Motor neuron (in vitro differentiated cells): ENCODE measurements around the gene LAMA1. TPM values are rescaled to one million over a fixed set of nuclear protein-coding genes. Genes with fewer than 3 reads are reported as not detected.

ENCODE experiments used
- ATAC-seq, 8 experiments: fragments of 200-7000 bp; cut with Tn5 transposase; replicated peaks in 6 of 8; 2 replicates each; pipeline ENCODE4 v1.8.0; 2021; ENCODE audit warnings: mild to moderate bottlenecking in 8 of 8, moderate library complexity in 8 of 8
- H3K27ac ChIP-seq, 2 donors: fragments of 250-450 bp; sonication (Bioruptor Pico); 2 replicates each; pipeline ENCODE4 v1.9.0; 2021; ENCODE audit warnings: antibody characterized with exemption in 2 of 2, mild to moderate bottlenecking in 2 of 2, moderate library complexity in 1 of 2
- H3K4me1 ChIP-seq, 2 donors: fragments of 250-450 bp; sonication (Bioruptor Pico); replicated peaks in 1 of 2; 2 replicates each; pipeline ENCODE4 v1.6.1; 2021; ENCODE audit warnings: antibody characterized with exemption in 2 of 2, mild to moderate bottlenecking in 2 of 2, moderate library complexity in 1 of 2
- H3K4me3 ChIP-seq, 5 donors: fragments of 250-450 bp; sonication (Bioruptor Pico); 2 replicates each; pipeline ENCODE4 v1.9.0; 2021; ENCODE audit warnings: antibody characterized with exemption in 5 of 5, mild to moderate bottlenecking in 5 of 5, moderate library complexity in 4 of 5
- WGBS, 10 experiments: fragments of 450-650 bp; shearing (Covaris generic); methylation state at CpG; one replicate each; pipeline ENCODE4 v1.0.0; 2022; 5-methylcytosine and 5-hydroxymethylcytosine counted together
- in situ Hi-C, 9 experiments: fragments of 400-800 bp; cut with MboI; loops; one replicate each; pipeline ENCODE4 v1.15.0; 2021; ENCODE audit warnings: low sequenced_read_pairs in 9 of 9, low pct_unique_long_range_greater_than_20kb in 2 of 9; ENCODE audit not compliant: unreplicated experiment in 9 of 9
- total RNA-seq, 8 experiments: library from RNA; unstranded; fragments of 300-600 nt; gene quantifications; 2 replicates each; pipeline versions ENCODE4 v1.2.3 to v1.2.4, GENCODE V29; 2022

The LAMA1 gene
- total RNA-seq, 8 experiments from 2014 or later: 0.18 to 37.8 (median 7.6) TPM

- in situ Hi-C loops: no loop called here
- 0 to 100% (median 80%) methylated on average over 1 to 2 of the region's 6 CpGs; no CpG with 5 or more reads in 7 of the 10 experiments for WGBS, 10 experiments
- Histone ChIP-seq H3K27ac (no peak overlapping the region), H3K4me1 (no peaks in the 10 kb centered on the region), H3K4me3 (no peak overlapping the region)
- no peak for ATAC-seq
Observed at GRCh38 chr18:7025194-7025593, 92.4 kb downstream of the LAMA1 start.

GRCh38 chr18:7023581-7023980, 94.0 kb downstream of the LAMA1 start:
- no peak overlapping the region for H3K27ac ChIP-seq
- no peaks in the 10 kb centered on the region for H3K4me1 ChIP-seq
- H3K4me3 ChIP-seq: no peak overlapping the region
- in situ Hi-C loops: loop anchor here in 2 of 9 experiments (25.0 kb wide), 1 partner anchor 111 kb away; no protein-coding TSS in a partner anchor
- ATAC-seq: peak in 2 of 8 experiments; percentile 6 to 12
- WGBS, 10 experiments: 40 to 94% (median 80%) methylated on average over 1 to 5 of the region's 7 CpGs; no CpG with 5 or more reads in 3 of the 10 experiments

GRCh38 chr18:7023063-7023580, 94.5 kb downstream of the LAMA1 start:
- WGBS, 10 experiments: 66 to 100% (median 95%) methylated on average over 1 to 7 of the region's 19 CpGs; no CpG with 5 or more reads in 3 of the 10 experiments
- H3K4me3 ChIP-seq: no peak overlapping the region
- H3K4me1 ChIP-seq: no peaks in the 10 kb centered on the region
- ATAC-seq: peak in 3 of 8 experiments; percentile 50 to 69 (median 59)
- in situ Hi-C loops: loop anchor here in 2 of 9 experiments (25.0 kb wide), 1 partner anchor 111 kb away; no protein-coding TSS in a partner anchor
- no peak overlapping the region for H3K27ac ChIP-seq

GRCh38 chr18:7021994-7022840, 95.4 kb downstream of the LAMA1 start:
- Histone ChIP-seq H3K27ac (no peak overlapping the region), H3K4me1 (no peaks in the 10 kb centered on the region), H3K4me3 (no peak overlapping the region)
- in situ Hi-C loops: loop anchor here in 2 of 9 experiments (25.0 kb wide), 1 partner anchor 110 kb away; no protein-coding TSS in a partner anchor
- WGBS, 10 experiments: 33 to 96% (median 79%) methylated on average over 3 to 11 of the region's 16 CpGs
- ATAC-seq: peak in 7 of 8 experiments; percentile 32 to 97 (median 61)

GRCh38 chr18:7020995-7021777, 96.4 kb downstream of the LAMA1 start:
- Histone ChIP-seq H3K4me3 (no peak overlapping the region), H3K27ac (no peak overlapping the region), H3K4me1 (no peaks in the 10 kb centered on the region)
- ATAC-seq: no peak
- WGBS, 10 experiments: 38 to 100% (median 94%) methylated on average over 1 to 10 of the region's 13 CpGs; no CpG with 5 or more reads in 2 of the 10 experiments
- in situ Hi-C loops: loop anchor here in 2 of 9 experiments (25.0 kb wide), 1 partner anchor 109 kb away; no protein-coding TSS in a partner anchor

GRCh38 chr18:7017013-7017412, 100.6 kb downstream of the LAMA1 start:
- Histone ChIP-seq H3K4me1 (no peaks in the 10 kb centered on the region), H3K4me3 (no peak overlapping the region), H3K27ac (no peak overlapping the region)
- 57 to 100% (median 79%) methylated on average over 1 to 5 of the region's 5 CpGs; no CpG with 5 or more reads in 2 of the 10 experiments for WGBS, 10 experiments
- in situ Hi-C loops: loop anchor here in 2 of 9 experiments (25.0 kb wide), 1 partner anchor 105 kb away; no protein-coding TSS in a partner anchor
- no peak for ATAC-seq

- WGBS, 10 experiments: 20 to 100% (median 83%) methylated on average over 1 to 18 of the region's 19 CpGs; no CpG with 5 or more reads in 1 of the 10 experiments
- H3K4me1 ChIP-seq: no peaks in the 10 kb centered on the region
- in situ Hi-C loops: loop anchor here in 2 of 9 experiments (25.0 kb wide), 1 partner anchor 99 kb away; no protein-coding TSS in a partner anchor
- H3K27ac ChIP-seq: no peak overlapping the region
- H3K4me3 ChIP-seq: no peak overlapping the region
- ATAC-seq: no peak
Observed at GRCh38 chr18:7011142-7011541, 106.5 kb downstream of the LAMA1 start.

GRCh38 chr18:7004009-7004408, 113.6 kb downstream of the LAMA1 start:
- 28 to 100% (median 61%) methylated on average over 1 to 5 of the region's 6 CpGs for WGBS, 10 experiments
- no peak overlapping the region for H3K4me3 ChIP-seq
- no peak overlapping the region for H3K27ac ChIP-seq
- H3K4me1 ChIP-seq: peaks cover 0 to 8% of the 10 kb centered on the region in 2 donors
- in situ Hi-C loops: loop anchor here in 2 of 9 experiments (25.0 kb wide), 1 partner anchor 92 kb away; no protein-coding TSS in a partner anchor
- ATAC-seq: peak in 2 of 8 experiments; percentile 44 to 90

- Histone ChIP-seq H3K4me3 (no peak overlapping the region), H3K27ac (no peak overlapping the region), H3K4me1 (peaks cover 0 to 8% of the 10 kb centered on the region in 2 donors)
- in situ Hi-C loops: loop anchor here in 2 of 9 experiments (25.0 kb wide), 1 partner anchor 90 kb away; no protein-coding TSS in a partner anchor
- ATAC-seq: no peak
- 0 to 100% (median 53%) methylated on average over 1 to 3 of the region's 3 CpGs; no CpG with 5 or more reads in 2 of the 10 experiments for WGBS, 10 experiments
Observed at GRCh38 chr18:7002107-7002506, 115.5 kb downstream of the LAMA1 start.

GRCh38 chr18:7000484-7001096, 117.0 kb downstream of the LAMA1 start:
- Histone ChIP-seq H3K4me3 (no peak overlapping the region), H3K4me1 (peaks cover 0 to 8% of the 10 kb centered on the region in 2 donors), H3K27ac (no peak overlapping the region)
- 16 to 75% (median 57%) methylated on average over 4 to 9 of the region's 9 CpGs for WGBS, 10 experiments
- in situ Hi-C loops: loop anchor here in 2 of 9 experiments (25.0 kb wide), 1 partner anchor 88 kb away; no protein-coding TSS in a partner anchor
- peak in 5 of 8 experiments; percentile 32 to 84 (median 47) for ATAC-seq

GRCh38 chr18:6997808-6998207, 119.8 kb downstream of the LAMA1 start:
- 50 to 100% (median 88%) methylated on average over 1 to 8 of the region's 8 CpGs; no CpG with 5 or more reads in 2 of the 10 experiments for WGBS, 10 experiments
- no peak for ATAC-seq
- Histone ChIP-seq H3K4me3 (no peak overlapping the region), H3K4me1 (no peaks in the 10 kb centered on the region), H3K27ac (no peak overlapping the region)
- in situ Hi-C loops: no loop called here
